Parathyroid adenoma (tissue), 2 donors: ENCODE data around the gene KPNA4.

Experiments used
- H2AFZ ChIP-seq: fragments of 300-600 bp; sonication (generic); one replicate; pipeline ENCODE4 v1.7.0; 2017; ENCODE audit warnings: antibody characterized with exemption, mild to moderate bottlenecking
- H3K27ac ChIP-seq: fragments of 300-600 bp; sonication (generic); one replicate; pipeline ENCODE4 v1.7.0; 2017
- H3K27me3 ChIP-seq: fragments of 300-600 bp; sonication (generic); one replicate; pipeline ENCODE4 v1.7.0; 2017; ENCODE audit warnings: low read length; ENCODE audit not compliant: control insufficient read depth, insufficient read depth
- H3K36me3 ChIP-seq: fragments of 300-600 bp; sonication (generic); one replicate; pipeline ENCODE4 v1.7.0; 2017; ENCODE audit warnings: low read length; ENCODE audit not compliant: control insufficient read depth, insufficient read depth
- H3K4me1 ChIP-seq: fragments of 300-600 bp; sonication (generic); one replicate; pipeline ENCODE4 v1.7.0; 2017; ENCODE audit warnings: control low read depth
- H3K4me2 ChIP-seq: fragments of 300-600 bp; sonication (generic); one replicate; pipeline ENCODE4 v1.7.0; 2017; ENCODE audit warnings: low read length
- H3K4me3 ChIP-seq: fragments of 300-600 bp; sonication (generic); one replicate; pipeline ENCODE4 v1.7.0; 2017; ENCODE audit warnings: low read depth, low read length
- H3K79me2 ChIP-seq: fragments of 300-600 bp; sonication (generic); one replicate; pipeline ENCODE4 v1.7.0; 2017; ENCODE audit warnings: control low read depth
- H3K9ac ChIP-seq: fragments of 300-600 bp; sonication (generic); one replicate; pipeline ENCODE4 v1.7.0; 2017; ENCODE audit warnings: mild to moderate bottlenecking
- H3K9me3 ChIP-seq: fragments of 300-600 bp; sonication (generic); one replicate; pipeline ENCODE4 v1.7.0; 2017; ENCODE audit warnings: low read length; ENCODE audit not compliant: control insufficient read depth
- CTCF ChIP-seq: fragments of 300-600 bp; sonication (generic); IDR thresholded peaks from one replicate; pipeline ENCODE4 v1.7.0; 2017; ENCODE audit warnings: antibody characterized with exemption, mild to moderate bottlenecking
- donor health status: primary hyperparathyroidism.

KPNA4 gene

GRCh38 chr3:160451602-160452001 lies 113.8 kb downstream of the KPNA4 start:
- Histone ChIP-seq H3K27me3 (no peaks in the 10 kb centered on the region), H2AFZ (no peak overlapping the region), H3K4me2 (no peak overlapping the region), H3K79me2 (no peaks in the 10 kb centered on the region), H3K27ac (no peak overlapping the region), H3K9me3 (no peaks in the 10 kb centered on the region), H3K4me1 (peaks cover 2% of the 10 kb centered on the region), H3K4me3 (no peak overlapping the region), H3K9ac (no peak overlapping the region), H3K36me3 (no peaks in the 10 kb centered on the region)
- TF ChIP-seq CTCF: no peak

- Histone ChIP-seq H3K27ac (no peak overlapping the region), H3K9ac (no peak overlapping the region), H3K4me3 (no peak overlapping the region), H3K79me2 (no peaks in the 10 kb centered on the region), H3K4me1 (peaks cover 2% of the 10 kb centered on the region), H3K36me3 (no peaks in the 10 kb centered on the region), H3K4me2 (no peak overlapping the region), H3K27me3 (no peaks in the 10 kb centered on the region), H3K9me3 (no peaks in the 10 kb centered on the region), H2AFZ (no peak overlapping the region)
- TF ChIP-seq CTCF: no peak
Measured at GRCh38 chr3:160450846-160451245, 114.5 kb downstream of the KPNA4 start.

- Histone ChIP-seq H3K36me3 (no peaks in the 10 kb centered on the region), H3K27me3 (no peaks in the 10 kb centered on the region), H3K9me3 (no peaks in the 10 kb centered on the region), H3K9ac (no peak within 1 kb of the TSS), H3K79me2 (no peaks in the 10 kb centered on the region), H3K4me3 (peak within 1 kb of the TSS; percentile 56), H3K4me1 (peaks cover 2% of the 10 kb centered on the region), H3K27ac (peak within 1 kb of the TSS; percentile 56), H2AFZ (peak within 1 kb of the TSS; percentile 95), H3K4me2 (peak within 1 kb of the TSS; percentile 71)
- TF ChIP-seq CTCF: no peak
Measured at GRCh38 chr3:160449636-160450598, 115.5 kb downstream of the KPNA4 start, which contains the start of gene TRIM59. Gene TRIM59, minus strand, starts transcription at chr3:160449786. Its CDS starts 10,603 bp downstream, at chr3:160439183.

GRCh38 chr3:160448845-160449635 lies 116.3 kb downstream of the KPNA4 start:
- H3K4me2 ChIP-seq: peak overlapping the region; percentile 71

More at GRCh38 chr3:160448845-160449635, 116.3 kb downstream of the KPNA4 start:
- no peaks in the 10 kb centered on the region for H3K9me3 ChIP-seq
- no peaks in the 10 kb centered on the region for H3K36me3 ChIP-seq
- no peaks in the 10 kb centered on the region for H3K79me2 ChIP-seq
- peak overlapping the region; percentile 95 for H2AFZ ChIP-seq
- peak overlapping the region; percentile 56 for H3K4me3 ChIP-seq
- H3K27ac ChIP-seq: peak overlapping the region; percentile 56
- no peak for TF ChIP-seq CTCF
- H3K27me3 ChIP-seq: no peaks in the 10 kb centered on the region
- no peak overlapping the region for H3K9ac ChIP-seq
- H3K4me1 ChIP-seq: peaks cover 2% of the 10 kb centered on the region
